K562 (cell line): ENCODE results near the gene IPO5. TPM values are rescaled to one million over a fixed set of nuclear protein-coding genes. Genes with fewer than 3 reads are reported as not detected.

Experiments
- ATAC-seq: fragments of 200-7000 bp; cut with Tn5 transposase; 3 replicates; pipeline ENCODE4 v1.9.1; 2020; ENCODE audit warnings: moderate library complexity
- BruUV-seq: library from RNA; stranded (reverse); fragments of 400-500 nt; replicated peaks from 2 replicates; lab custom pipeline; 2021; lab: Mats Ljungman, UMichigan
- CTCF ChIA-PET: fragments of 300-600 bp; formaldehyde crosslinking; extraction: SDS; loops from one replicate; lab custom pipeline; 2021; ENCODE audit warnings: low intra/inter-chr PET ratio; lab: Yijun Ruan, JAX
- POLR2A ChIA-PET: fragments of 300-600, 350-650 bp; sonication (Branson Sonifier 250); formaldehyde crosslinking; extraction: SDS; loops from one replicate; lab custom pipeline; 2021; ENCODE audit warnings: antibody characterized with exemption, inconsistent platforms; lab: Yijun Ruan, JAX
- DNase-seq, 4 experiments: peaks; one replicate each; pipeline versions ENCODE4 v3.0.0 to v3.0.0-alpha.2; 2011 to 2018; ENCODE audit warnings: low spot score in 3 of 4, mixed read lengths in 3 of 4; ENCODE audit errors: extremely low read depth in 1 of 4
- FAIRE-seq: peaks from 2 replicates; lab custom pipeline; 2011; peaks lifted over from hg19 to GRCh38; lab: Jason Lieb, UNC
- H2AFZ ChIP-seq: 2 replicates; pipeline ENCODE4 v1.6.0; 2011; ENCODE audit warnings: low read depth, low read length, control low read depth, inconsistent platforms
- H3K27ac ChIP-seq: fragments of 200-600 bp; 3 replicates; pipeline ENCODE4 v1.8.0; 2011; ENCODE audit warnings: low read depth, mild to moderate bottlenecking, control low read depth, inconsistent platforms, low read length, moderate library complexity, mixed read lengths; ENCODE audit errors: extremely low read depth
- H3K27me3 ChIP-seq, 2 experiments: fragments of 300-600 bp in 1 of 2; 2 replicates in 1 of 2; 3 replicates in 1 of 2; pipeline versions ENCODE4 v1.6.0 to v1.8.0; 2011; ENCODE audit warnings: inconsistent platforms in 2 of 2, low read length in 2 of 2, mild to moderate bottlenecking in 1 of 2, mixed read lengths in 1 of 2, moderate library complexity in 1 of 2; ENCODE audit not compliant: control insufficient read depth in 2 of 2, insufficient read depth in 2 of 2
- H3K36me3 ChIP-seq: fragments of 300-600 bp; 3 replicates; pipeline ENCODE4 v1.8.0; 2011; ENCODE audit warnings: mild to moderate bottlenecking, low read length, inconsistent platforms; ENCODE audit not compliant: control insufficient read depth, insufficient read depth
- H3K4me1 ChIP-seq, 2 experiments: fragments of 200-600 bp in 1 of 2; replicated peaks in 1 of 2; 2 replicates in 1 of 2; 3 replicates in 1 of 2; pipeline versions ENCODE4 v1.5.1 to v1.8.0; 2011; ENCODE audit warnings: inconsistent platforms in 2 of 2, low read length in 2 of 2, mild to moderate bottlenecking in 1 of 2, mixed read lengths in 1 of 2, moderate library complexity in 1 of 2; ENCODE audit not compliant: control insufficient read depth in 2 of 2, insufficient read depth in 2 of 2
- H3K4me2 ChIP-seq: 2 replicates; pipeline ENCODE4 v1.6.1; 2011; ENCODE audit warnings: low read length, control low read depth, inconsistent platforms, mixed read lengths; ENCODE audit not compliant: insufficient read depth
- H3K4me3 ChIP-seq: fragments of 200-600 bp; sonication (generic), shearing (Covaris generic); 2 replicates; pipeline ENCODE4 v1.5.1; 2016; ENCODE audit warnings: control low read depth, inconsistent platforms
- H3K79me2 ChIP-seq: fragments of 200-600 bp; 3 replicates; pipeline ENCODE4 v1.8.0; 2011; ENCODE audit warnings: low read length, inconsistent platforms; ENCODE audit not compliant: control insufficient read depth, insufficient read depth
- H3K9ac ChIP-seq, 2 experiments: 2 replicates each; pipeline versions ENCODE4 v1.6.0 to v1.6.1; 2011; ENCODE audit warnings: low read depth in 2 of 2, low read length in 2 of 2, control low read depth in 1 of 2, inconsistent platforms in 1 of 2, mild to moderate bottlenecking in 1 of 2, mixed read lengths in 1 of 2; ENCODE audit not compliant: insufficient read depth in 1 of 2
- H3K9me1 ChIP-seq: one replicate; pipeline ENCODE4 v1.6.0; 2011; ENCODE audit warnings: inconsistent platforms, mild to moderate bottlenecking, low read length, moderate library complexity; ENCODE audit not compliant: control insufficient read depth, insufficient read depth
- H3K9me3 ChIP-seq: replicated peaks from 2 replicates; pipeline ENCODE4 v1.5.1; 2011; ENCODE audit warnings: low read depth, low read length, inconsistent platforms; ENCODE audit not compliant: control insufficient read depth, insufficient read depth
- H4K20me1 ChIP-seq: replicated peaks from 2 replicates; pipeline ENCODE4 v1.6.1; 2011; ENCODE audit warnings: low read length, inconsistent platforms, mixed read lengths; ENCODE audit not compliant: control insufficient read depth, insufficient read depth
- FOXJ2 ChIP-seq: fragments of 200-800 bp; sonication (Bioruptor generic); IDR thresholded peaks from 2 replicates; pipeline ENCODE4 v1.6.1; 2016; ENCODE audit warnings: missing genetic modification characterization, missing compliant biosample characterization
- HMG20B ChIP-seq: fragments of 250-450 bp; sonication (Bioruptor Pico); IDR thresholded peaks from 2 replicates; pipeline ENCODE4 v1.5.0; 2021; ENCODE audit warnings: mild to moderate bottlenecking
- IRF9 ChIP-seq: fragments of 450-650 bp; IDR thresholded peaks from 2 replicates; pipeline ENCODE4 v1.6.1; 2016; ENCODE audit warnings: missing biosample characterization, missing genetic modification characterization
- JUN ChIP-seq, 2 experiments: sonication (generic) in 1 of 2; formaldehyde crosslinking in 1 of 2; IDR thresholded peaks; 2 replicates each; pipeline versions ENCODE4 v1.6.1 to v1.8.0; 2012 to 2022; ENCODE audit warnings: borderline replicate concordance in 2 of 2, mild to moderate bottlenecking in 2 of 2, improper control_type of control experiment in 1 of 2, low read depth in 1 of 2, low read length in 1 of 2, missing genetic modification reagents in 1 of 2
- MEIS2 ChIP-seq: fragments of 450-650 bp; IDR thresholded peaks from 2 replicates; pipeline ENCODE4 v1.6.1; 2014; ENCODE audit warnings: mild to moderate bottlenecking; ENCODE audit not compliant: partially characterized antibody
- MTA3 ChIP-seq: fragments of 450-650 bp; formaldehyde crosslinking; IDR thresholded peaks from 2 replicates; pipeline ENCODE4 v1.6.1; 2017; ENCODE audit warnings: mild to moderate bottlenecking, borderline replicate concordance
- NFATC3 ChIP-seq: fragments of 450-650 bp; IDR thresholded peaks from 2 replicates; pipeline ENCODE4 v1.6.1; 2017; ENCODE audit warnings: mild to moderate bottlenecking
- NR0B1 ChIP-seq: fragments of 450-650 bp; IDR thresholded peaks from one replicate; pipeline ENCODE4 v1.6.1; 2018; ENCODE audit warnings: mild to moderate bottlenecking, moderate library complexity; ENCODE audit not compliant: partially characterized antibody
- RBM39 ChIP-seq: fragments of 200-400 bp; formaldehyde crosslinking; optimal IDR thresholded peaks from 2 replicates; pipeline ENCODE3; 2018; ENCODE audit warnings: low read depth, low read length
- RHOXF2B ChIP-seq: fragments of 250-450 bp; sonication (Bioruptor Pico); conservative IDR thresholded peaks from 2 replicates; pipeline ENCODE4 v1.5.1; 2021
- ZBTB34 ChIP-seq: fragments of 250-450 bp; sonication (Bioruptor Pico); IDR thresholded peaks from 2 replicates; pipeline ENCODE4 v1.8.0; 2021; ENCODE audit warnings: mild to moderate bottlenecking, moderate library complexity
- ZFP36 ChIP-seq: fragments of 150-350 bp; IDR thresholded peaks from 2 replicates; pipeline ENCODE4 v1.6.1; 2018; ENCODE audit warnings: low read length, low read depth; ENCODE audit not compliant: partially characterized antibody
- ZNF274 ChIP-seq: IDR thresholded peaks from 2 replicates; pipeline ENCODE4 v1.6.1; 2011; ENCODE audit warnings: low read depth, mild to moderate bottlenecking, low read length, moderate library complexity, borderline replicate concordance
- WGBS: fragments of 100-300 bp; shearing (Covaris generic); methylation state at CpG from one replicate; pipeline ENCODE4 v1.1.6; 2016; ENCODE audit warnings: low coverage, mixed read lengths; ENCODE audit not compliant: insufficient coverage; ENCODE audit errors: missing lambda C conversion rate; 5-methylcytosine and 5-hydroxymethylcytosine counted together
- in situ Hi-C: fragments of 300-500 bp; cut with MboI; formaldehyde crosslinking; loops from 4 replicates; pipeline ENCODE4 v1.15.0; 2018; ENCODE audit warnings: inconsistent platforms, mixed read lengths
- intact Hi-C: fragments of 100-400 bp; cut with micrococcal nuclease; formaldehyde crosslinking; loops from 2 replicates; pipeline ENCODE4 v1.14.2; 2022
- polyA plus RNA-seq, 8 experiments: library from polyadenylated mRNA; depleted of rRNA in 4 of 8; stranded (reverse) in 5 of 8; unstranded in 3 of 8; fragments of >200 nt; fragmentation: Nextera tagmentation in 2 of 8; fragmentation: Illumina TruSeq in 1 of 8; extraction: Ambion mirVana in 2 of 8; extraction: Trizol in 1 of 8; gene quantifications; 2 replicates each; pipeline versions ENCODE4 v1.2.1 to v1.2.3, GENCODE V29; 2011 to 2014; ENCODE audit warnings: inconsistent platforms in 1 of 8, missing spikeins in 1 of 8
- total RNA-seq, 7 experiments: library from RNA; depleted of rRNA in 6 of 7; stranded (reverse); fragments of >200 nt in 6 of 7; fragmentation: Illumina TruSeq in 2 of 7; extraction: Trizol in 2 of 7; gene quantifications; 2 replicates each; pipeline versions ENCODE4 v1.2.1 to v1.2.3, GENCODE V29; 2011 to 2021; ENCODE audit warnings: low replicate concordance in 1 of 7
- TF ChIP-seq, protein P1 (sequence below), 2 experiments: IDR thresholded peaks in 1 of 2; conservative IDR thresholded peaks in 1 of 2; 2 replicates each; pipeline ENCODE4 v1.6.1; 2016; ENCODE audit warnings: low read depth in 2 of 2, mild to moderate bottlenecking in 1 of 2, missing compliant biosample characterization in 1 of 2, missing genetic modification characterization in 1 of 2, moderate library complexity in 1 of 2

IPO5 gene
- total and polyA plus RNA-seq, 9 of the 15 experiments (the other 6 are each of a cell fraction or from before 2014, with no cell fraction given) = 45.8 to 206 (median 134) TPM

- TF ChIP-seq FOXJ2 (tag) = no peak
- no peak for TF ChIP-seq RBM39
Measured at GRCh38 chr13:97974773-97975172, 21.3 kb downstream of the IPO5 start (continued).

DNA sequence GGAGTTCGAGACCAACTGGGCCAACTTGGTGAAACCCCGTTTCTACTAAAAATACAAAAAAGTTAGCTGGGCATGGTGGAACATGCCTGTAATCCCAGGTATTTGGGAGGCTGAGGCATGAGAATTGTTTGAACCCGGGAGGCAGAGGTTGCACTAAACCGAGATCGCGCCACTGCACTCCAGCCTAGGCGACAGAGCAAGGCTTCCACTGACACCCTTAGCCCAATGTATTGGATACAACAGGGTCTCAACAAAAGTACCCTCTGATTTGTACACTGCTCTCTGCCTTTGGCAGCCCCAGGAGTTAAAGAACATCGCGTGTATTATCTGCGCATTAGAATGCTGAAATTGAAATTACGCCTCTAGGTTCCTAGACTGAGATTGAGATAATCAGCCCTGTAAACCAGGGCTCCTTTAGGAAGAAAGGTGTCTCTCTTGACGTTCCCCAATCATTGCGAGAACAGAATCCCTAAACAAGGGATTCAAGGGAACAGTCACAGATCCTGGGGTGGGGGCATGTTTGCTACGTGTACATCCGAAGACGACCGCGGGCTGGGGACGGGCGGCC, 21.9 kb downstream of the IPO5 start:
- no peaks in the 10 kb centered on the region for H3K9me1 ChIP-seq
- ATAC-seq (no peak), FAIRE-seq (peak; percentile 49), DNase-seq (no peak)
- intact Hi-C loops (no loop called here), in situ Hi-C loops (no loop called here)
- peak overlapping the region; percentile 96 for H2AFZ ChIP-seq
- H3K36me3 ChIP-seq = peaks cover 11% of the 10 kb centered on the region
- BruUV-seq = no TSS peak
- H3K9ac ChIP-seq = peak overlapping the region; percentile 79 to 93
- peak overlapping the region; percentile 74 for H3K4me2 ChIP-seq
- peak overlapping the region; percentile 89 for H3K27ac ChIP-seq
- H3K79me2 ChIP-seq = peaks cover 37% of the 10 kb centered on the region
- WGBS = 21% methylated on average over 10 of the region's 20 CpGs
- no peaks in the 10 kb centered on the region for H3K27me3 ChIP-seq
- ChIA-PET POLR2A (no interaction called here), CTCF (no interaction called here)
- peak overlapping the region; percentile 58 for H3K4me3 ChIP-seq
- no peaks in the 10 kb centered on the region for H4K20me1 ChIP-seq
- peaks cover 4% of the 10 kb centered on the region in 2 experiments; a peak in 3 of 5 replicates for H3K4me1 ChIP-seq
- no peaks in the 10 kb centered on the region for H3K9me3 ChIP-seq
- TF ChIP-seq ZNF274 (no peak), ZFP36 (no peak), JUN (IDR thresholded peaks at IDR 0.05; ENCODE audit: borderline replicate concordance, low read depth, low read length) (no peak), JUN (CRISPR knock-in tag; IDR thresholded peaks at IDR 0.05; ENCODE audit: borderline replicate concordance) (no peak), MEIS2 (no peak), ZBTB34 (CRISPR knock-in tag) (no peak), IRF9 (tag) (no peak), RHOXF2B (no peak), NR0B1 (no peak), HMG20B (CRISPR knock-in tag) (no peak), NFATC3 (no peak), MTA3 (no peak)
- TF ChIP-seq, protein P1, sequence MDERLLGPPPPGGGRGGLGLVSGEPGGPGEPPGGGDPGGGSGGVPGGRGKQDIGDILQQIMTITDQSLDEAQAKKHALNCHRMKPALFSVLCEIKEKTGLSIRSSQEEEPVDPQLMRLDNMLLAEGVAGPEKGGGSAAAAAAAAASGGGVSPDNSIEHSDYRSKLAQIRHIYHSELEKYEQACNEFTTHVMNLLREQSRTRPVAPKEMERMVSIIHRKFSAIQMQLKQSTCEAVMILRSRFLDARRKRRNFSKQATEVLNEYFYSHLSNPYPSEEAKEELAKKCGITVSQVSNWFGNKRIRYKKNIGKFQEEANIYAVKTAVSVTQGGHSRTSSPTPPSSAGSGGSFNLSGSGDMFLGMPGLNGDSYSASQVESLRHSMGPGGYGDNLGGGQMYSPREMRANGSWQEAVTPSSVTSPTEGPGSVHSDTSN (CRISPR knock-in tag; IDR thresholded peaks at IDR 0.05; ENCODE audit: low read depth) = no peak
- TF ChIP-seq, protein P1 (tag; conservative IDR thresholded peaks at IDR 0.05; ENCODE audit: low read depth) = no peak
